ENCODE measurements around the gene CCDC200. TPM values are rescaled to one million over a fixed set of nuclear protein-coding genes. Genes with fewer than 3 reads are reported as not detected.
"Not testable (repeated sequence)": the region's sequence is repeated elsewhere in the genome, so short reads cannot be mapped to it uniquely, and the experiment has no call there.

CCDC200 gene
- not detected in 2 replicates for total RNA-seq

DNA sequence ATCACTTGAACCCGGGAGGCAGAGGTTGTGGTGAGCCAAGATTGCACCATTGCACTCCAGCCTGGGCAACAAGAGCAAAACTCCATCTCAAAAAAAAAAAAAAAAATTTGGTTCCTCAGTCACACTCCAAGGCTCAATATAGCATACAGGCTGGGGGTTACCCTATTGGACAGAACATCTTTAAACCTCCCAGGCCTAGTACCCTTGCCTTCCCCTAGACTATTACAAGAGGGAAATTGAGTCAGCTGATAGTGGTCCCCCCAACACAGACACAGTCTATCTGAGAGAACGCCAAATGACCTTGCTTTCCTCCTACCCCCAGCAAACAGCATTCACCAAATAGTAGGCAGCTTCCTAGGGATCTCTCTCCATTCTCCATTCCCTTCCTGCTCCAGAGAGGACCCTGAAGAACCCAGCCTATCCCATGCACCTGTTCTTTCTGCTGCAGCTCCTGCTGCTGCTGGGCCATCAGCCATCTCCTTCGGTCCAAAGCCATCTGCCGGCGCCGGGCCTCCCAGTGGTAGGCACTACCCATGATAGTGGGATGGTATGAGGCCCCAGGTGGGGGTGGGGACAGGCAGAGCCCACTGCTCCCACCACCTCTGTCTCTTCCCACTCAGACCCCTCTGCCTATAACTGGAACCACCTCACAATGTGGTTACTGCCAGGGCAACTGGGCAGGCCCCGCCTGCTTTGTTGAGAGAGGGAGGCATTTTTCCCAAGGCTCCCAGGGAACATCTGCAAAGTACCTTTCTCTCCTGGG lies at the start of gene CCDC200:
Gene CCDC200, minus strand, starts transcription at position 604 of the 763 bp plus-strand sequence. Its CDS starts 69 bp downstream, at position 535.
- not testable (repeated sequence) for DNase-seq (ENCODE audit: low read depth in 2 of 2)

DNA sequence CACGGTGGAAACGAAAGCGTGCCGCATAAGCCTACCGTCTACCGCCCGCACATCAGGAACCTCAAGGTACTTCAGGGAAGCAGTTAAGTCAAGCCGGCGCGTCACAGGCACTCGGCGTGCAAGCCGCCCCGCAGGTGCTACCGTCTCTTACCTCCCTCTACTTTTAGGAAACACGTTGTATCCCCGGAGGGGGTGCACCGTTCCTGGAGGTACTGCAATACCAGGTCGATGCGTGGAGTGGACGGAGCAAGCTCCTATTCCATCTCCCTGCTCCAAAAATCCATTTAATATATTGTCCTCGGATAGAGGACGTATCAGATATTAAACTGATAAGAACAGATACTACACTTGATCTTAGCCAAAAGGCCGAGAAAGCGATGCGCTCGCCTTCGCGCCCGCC lies 44.5 kb upstream of the CCDC200 start:
- DNase-seq (ENCODE audit: low read depth in 2 of 2), result not testable (repeated sequence)

DNA sequence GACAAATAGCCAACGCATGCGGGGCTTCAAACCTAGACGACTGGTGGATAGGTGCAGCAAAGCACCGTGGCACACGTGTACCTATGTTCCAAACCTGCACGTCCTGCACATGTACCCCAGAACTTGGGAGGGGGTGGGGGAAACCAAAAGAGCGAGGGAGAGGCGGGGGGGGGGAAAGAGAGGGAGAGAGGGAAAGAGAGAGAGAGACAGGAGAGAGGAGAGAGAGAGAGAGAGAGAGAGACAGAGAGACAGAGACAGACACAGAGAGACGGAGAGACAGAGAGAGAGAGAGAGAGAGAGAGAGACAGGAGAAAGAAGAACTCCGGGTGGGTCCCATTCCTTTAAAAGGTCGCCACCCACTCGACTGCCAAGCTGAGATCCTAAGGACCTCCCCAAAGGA lies 44.1 kb upstream of the CCDC200 start:
- not testable (repeated sequence) for DNase-seq (ENCODE audit: low read depth in 2 of 2)

DNA sequence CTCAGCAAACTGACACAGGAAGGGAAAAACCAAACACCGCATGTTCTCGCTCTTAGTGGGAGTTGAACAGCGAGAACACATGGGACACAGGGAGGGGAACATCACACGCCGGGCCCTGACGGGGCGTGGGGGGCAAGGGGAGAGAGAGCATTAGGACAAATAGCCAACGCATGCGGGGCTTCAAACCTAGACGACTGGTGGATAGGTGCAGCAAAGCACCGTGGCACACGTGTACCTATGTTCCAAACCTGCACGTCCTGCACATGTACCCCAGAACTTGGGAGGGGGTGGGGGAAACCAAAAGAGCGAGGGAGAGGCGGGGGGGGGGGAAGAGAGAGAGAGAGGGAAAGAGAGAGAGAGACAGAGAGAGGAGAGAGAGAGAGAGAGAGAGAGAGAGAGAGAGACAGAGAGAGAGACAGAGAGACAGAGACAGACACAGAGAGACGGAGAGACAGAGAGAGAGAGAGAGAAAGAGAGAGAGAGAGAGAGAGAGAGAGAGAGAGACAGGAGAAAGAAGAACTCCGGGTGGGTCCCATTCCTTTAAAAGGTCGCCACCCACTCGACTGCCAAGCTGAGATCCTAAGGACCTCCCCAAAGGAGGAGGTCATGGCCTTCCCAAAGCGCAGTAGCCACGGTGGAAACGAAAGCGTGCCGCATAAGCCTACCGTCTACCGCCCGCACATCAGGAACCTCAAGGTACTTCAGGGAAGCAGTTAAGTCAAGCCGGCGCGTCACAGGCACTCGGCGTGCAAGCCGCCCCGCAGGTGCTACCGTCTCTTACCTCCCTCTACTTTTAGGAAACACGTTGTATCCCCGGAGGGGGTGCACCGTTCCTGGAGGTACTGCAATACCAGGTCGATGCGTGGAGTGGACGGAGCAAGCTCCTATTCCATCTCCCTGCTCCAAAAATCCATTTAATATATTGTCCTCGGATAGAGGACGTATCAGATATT lies 42.4 kb upstream of the CCDC200 start:
- not testable (repeated sequence) for DNase-seq (ENCODE audit: low read depth in 2 of 2)

DNA sequence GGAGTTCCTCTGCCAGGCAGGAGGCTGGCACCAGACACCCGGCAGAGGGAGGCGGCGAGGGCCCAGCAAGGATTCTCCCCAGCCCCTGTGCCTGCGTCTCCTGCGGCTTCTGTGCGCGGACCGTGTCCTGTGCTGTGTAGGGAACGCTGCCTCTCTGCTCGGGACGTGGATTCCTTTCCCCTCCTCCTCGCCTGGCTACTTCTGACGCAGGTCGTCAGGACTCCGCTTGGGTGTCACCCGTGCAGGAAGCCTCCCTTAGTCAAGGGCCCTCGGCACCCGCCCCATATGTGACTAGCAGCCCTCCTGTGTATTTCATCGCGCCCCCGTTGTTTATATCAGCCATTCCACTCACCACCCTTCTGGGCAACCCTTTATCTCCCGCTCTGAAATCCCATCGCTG lies 18.0 kb upstream of the CCDC200 start:
- DNase-seq (ENCODE audit: low read depth in 2 of 2), result not testable (repeated sequence)

DNA sequence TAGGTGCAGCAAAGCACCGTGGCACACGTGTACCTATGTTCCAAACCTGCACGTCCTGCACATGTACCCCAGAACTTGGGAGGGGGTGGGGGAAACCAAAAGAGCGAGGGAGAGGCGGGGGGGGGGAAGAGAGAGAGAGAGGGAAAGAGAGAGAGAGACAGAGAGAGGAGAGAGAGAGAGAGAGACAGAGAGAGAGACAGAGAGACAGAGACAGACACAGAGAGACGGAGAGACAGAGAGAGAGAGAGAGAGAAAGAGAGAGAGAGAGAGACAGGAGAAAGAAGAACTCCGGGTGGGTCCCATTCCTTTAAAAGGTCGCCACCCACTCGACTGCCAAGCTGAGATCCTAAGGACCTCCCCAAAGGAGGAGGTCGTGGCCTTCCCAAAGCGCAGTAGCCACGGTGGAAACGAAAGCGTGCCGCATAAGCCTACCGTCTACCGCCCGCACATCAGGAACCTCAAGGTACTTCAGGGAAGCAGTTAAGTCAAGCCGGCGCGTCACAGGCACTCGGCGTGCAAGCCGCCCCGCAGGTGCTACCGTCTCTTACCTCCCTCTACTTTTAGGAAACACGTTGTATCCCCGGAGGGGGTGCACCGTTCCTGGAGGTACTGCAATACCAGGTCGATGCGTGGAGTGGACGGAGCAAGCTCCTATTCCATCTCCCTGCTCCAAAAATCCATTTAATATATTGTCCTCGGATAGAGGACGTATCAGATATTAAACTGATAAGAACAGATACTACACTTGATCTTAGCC lies 12.4 kb upstream of the CCDC200 start:
- DNase-seq (ENCODE audit: low read depth in 2 of 2), result not testable (repeated sequence)

DNA sequence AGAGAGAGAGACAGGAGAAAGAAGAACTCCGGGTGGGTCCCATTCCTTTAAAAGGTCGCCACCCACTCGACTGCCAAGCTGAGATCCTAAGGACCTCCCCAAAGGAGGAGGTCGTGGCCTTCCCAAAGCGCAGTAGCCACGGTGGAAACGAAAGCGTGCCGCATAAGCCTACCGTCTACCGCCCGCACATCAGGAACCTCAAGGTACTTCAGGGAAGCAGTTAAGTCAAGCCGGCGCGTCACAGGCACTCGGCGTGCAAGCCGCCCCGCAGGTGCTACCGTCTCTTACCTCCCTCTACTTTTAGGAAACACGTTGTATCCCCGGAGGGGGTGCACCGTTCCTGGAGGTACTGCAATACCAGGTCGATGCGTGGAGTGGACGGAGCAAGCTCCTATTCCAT lies 11.2 kb upstream of the CCDC200 start:
- DNase-seq (ENCODE audit: low read depth in 2 of 2), result not testable (repeated sequence)

DNA sequence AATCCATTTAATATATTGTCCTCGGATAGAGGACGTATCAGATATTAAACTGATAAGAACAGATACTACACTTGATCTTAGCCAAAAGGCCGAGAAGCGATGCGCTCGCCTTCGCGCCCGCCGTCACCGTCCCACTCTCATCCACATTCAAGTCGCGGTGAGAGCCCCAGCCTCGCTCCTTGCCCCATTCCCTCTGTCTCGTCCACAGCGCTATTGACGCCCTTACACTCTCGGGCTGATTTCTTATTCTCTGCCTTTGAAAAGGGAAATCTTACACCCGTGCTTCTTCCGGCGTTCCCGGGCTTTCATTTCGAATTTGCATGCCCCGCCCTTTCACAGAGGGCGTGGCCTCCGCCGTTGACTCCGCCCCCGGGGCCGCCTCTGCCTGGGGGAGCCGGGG lies 5.5 kb upstream of the CCDC200 start, which contains the start of gene RNU2-1:
Gene RNU2-1, minus strand, starts transcription at position 101 of the 400 bp plus-strand sequence.
- DNase-seq (ENCODE audit: low read depth in 2 of 2), result not testable (repeated sequence)

DNA sequence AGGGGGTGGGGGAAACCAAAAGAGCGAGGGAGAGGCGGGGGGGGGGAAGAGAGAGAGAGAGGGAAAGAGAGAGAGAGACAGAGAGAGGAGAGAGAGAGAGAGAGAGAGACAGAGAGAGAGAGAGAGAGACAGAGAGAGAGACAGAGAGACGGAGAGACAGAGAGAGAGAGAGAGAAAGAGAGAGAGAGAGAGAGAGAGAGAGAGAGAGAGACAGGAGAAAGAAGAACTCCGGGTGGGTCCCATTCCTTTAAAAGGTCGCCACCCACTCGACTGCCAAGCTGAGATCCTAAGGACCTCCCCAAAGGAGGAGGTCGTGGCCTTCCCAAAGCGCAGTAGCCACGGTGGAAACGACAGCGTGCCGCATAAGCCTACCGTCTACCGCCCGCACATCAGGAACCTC lies 4.8 kb upstream of the CCDC200 start:
- not testable (repeated sequence) for DNase-seq (ENCODE audit: low read depth in 2 of 2)

DNA sequence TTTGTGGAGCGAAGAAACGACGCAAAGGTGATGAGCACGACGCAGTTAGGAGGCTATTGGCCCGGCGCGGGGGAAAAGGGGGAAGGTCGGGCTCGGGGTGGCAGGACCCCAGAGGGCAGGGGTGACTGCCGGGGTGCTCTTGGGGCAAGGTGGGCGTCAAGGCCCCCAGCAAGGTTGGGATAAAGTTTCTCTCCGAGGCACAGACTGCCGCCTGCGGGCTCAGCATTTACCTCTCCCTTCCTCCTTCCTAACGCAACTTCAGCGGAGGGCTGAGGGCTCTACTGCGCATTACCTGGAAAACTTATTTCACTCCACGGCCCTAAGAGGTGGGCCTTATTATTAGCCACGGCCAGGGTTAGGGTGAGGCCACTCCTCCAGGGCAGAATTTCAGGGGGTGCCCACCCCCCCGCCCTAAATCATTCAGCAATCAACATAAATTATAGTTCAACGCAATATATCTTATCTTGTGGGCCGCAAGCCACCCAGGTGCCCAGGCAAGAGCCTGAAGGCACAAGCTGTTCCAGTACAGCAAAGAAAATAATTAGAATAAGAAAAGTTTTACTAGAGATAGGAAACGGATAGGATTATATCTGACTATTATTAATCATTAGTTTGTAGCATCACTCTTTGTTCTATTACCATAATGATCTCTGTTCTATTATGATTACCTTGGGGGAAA lies 3.7 kb upstream of the CCDC200 start:
- not testable (repeated sequence) for DNase-seq (ENCODE audit: low read depth in 2 of 2)

DNA sequence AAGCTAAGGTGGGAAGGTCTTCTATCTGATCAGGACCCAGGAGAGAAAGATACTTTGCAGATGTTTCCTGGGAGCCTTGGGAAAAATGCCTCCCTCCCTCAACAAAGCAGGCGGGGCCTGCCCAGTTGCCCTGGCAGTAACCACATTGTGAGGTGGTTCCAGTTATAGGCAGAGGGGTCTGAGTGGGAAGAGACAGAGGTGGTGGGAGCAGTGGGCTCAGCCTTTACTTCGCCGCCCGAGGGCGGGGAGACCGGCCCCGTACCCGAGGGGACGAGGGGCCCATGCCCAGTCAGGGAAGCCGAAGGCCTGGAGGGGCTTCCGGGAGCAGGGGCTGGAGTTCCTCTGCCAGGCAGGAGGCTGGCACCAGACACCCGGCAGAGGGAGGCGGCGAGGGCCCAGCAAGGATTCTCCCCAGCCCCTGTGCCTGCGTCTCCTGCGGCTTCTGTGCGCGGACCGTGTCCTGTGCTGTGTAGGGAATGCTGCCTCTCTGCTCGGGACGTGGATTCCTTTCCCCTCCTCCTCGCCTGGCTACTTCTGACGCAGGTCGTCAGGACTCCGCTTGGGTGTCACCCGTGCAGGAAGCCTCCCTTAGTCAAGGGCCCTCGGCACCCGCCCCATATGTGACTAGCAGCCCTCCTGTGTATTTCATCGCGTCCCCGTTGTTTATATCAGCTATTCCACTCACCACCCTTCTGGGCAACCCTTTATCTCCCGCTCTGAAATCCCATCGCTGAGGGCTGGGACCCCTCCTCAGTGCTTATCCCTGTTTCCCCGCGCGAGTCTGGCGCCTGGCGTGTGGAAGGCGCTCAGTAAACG lies 3.0 kb upstream of the CCDC200 start:
- not testable (repeated sequence) for DNase-seq (ENCODE audit: low read depth in 2 of 2)

DNA sequence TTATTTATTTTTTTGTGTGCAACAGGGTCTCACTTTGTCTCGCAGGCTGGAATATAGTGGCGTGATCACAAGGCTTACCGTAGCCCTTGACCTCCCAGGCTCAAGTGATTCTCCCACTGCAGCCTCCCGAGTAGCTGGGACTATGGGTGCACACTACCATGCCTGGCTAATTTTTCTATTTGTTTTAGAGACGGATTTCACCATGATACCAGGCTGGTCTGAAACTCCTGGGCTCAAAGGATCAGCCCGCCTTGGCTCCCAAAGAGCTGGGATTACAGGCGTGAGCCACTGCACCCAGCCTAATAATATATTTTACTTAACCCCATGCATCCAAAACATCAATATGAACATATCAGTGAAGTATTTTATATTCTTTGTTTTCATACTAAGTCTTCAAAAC lies 2.0 kb downstream of the CCDC200 start:
- DNase-seq (ENCODE audit: low read depth in 2 of 2), result no peak

DNA sequence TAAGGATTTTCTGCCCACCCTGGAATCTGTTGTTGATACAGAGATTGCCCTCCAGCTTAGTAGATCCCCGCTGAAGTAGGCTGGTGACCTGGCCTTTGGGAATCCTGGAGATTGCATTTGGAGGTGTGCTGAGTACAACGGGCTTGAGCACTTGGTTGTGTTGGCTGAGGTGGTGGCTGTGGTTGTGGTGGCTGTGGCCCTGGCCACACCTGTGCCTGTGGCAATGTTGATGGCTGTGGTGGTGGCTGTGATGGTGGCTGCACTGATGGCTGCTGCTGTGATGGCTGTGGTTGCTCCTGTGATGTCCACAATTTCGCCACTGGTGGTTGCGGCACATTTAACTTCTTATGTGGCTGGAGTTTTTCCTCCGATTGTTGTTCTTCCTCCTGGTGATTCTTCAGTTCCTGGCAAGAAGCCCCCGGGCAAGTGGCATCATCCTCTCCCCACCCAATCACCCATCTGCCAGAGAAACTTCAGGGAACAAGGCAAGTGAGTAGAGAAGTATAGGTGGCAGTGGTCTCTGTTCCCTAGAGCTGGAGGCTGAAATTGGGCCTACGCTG lies 4.2 kb downstream of the CCDC200 start:
- DNase-seq (ENCODE audit: low read depth in 2 of 2), result no peak

DNA sequence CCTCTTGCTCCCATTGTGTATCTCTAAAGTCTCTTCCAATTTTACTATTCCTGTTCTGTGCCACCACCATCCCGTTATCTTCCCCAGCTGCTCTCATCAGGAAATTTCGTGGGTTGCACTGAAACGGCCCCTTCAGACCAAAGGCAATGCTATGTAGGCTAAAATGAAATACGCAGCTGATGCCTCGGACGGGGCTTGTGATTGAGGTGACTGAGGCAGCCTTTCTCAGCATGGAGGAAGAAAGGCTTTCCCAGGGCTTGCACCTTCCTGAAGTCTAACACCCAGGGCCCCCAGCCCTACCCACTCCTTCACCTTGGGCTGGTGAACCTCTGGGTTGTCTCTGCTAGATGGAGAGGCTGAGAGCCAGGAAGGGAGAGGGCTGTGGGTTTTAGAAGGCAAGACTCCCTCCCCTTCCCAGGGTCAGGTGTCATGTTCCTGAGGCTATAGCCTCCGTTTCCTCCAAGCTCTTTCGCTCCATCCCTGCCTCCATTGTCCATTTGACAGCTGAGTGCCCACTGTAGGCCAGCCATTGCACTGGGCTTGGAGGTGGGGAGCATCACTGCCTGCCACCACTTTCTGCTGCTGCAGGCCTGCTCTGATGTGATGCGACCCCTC lies 7.8 kb downstream of the CCDC200 start:
- no peak for DNase-seq (ENCODE audit: low read depth in 2 of 2)

DNA sequence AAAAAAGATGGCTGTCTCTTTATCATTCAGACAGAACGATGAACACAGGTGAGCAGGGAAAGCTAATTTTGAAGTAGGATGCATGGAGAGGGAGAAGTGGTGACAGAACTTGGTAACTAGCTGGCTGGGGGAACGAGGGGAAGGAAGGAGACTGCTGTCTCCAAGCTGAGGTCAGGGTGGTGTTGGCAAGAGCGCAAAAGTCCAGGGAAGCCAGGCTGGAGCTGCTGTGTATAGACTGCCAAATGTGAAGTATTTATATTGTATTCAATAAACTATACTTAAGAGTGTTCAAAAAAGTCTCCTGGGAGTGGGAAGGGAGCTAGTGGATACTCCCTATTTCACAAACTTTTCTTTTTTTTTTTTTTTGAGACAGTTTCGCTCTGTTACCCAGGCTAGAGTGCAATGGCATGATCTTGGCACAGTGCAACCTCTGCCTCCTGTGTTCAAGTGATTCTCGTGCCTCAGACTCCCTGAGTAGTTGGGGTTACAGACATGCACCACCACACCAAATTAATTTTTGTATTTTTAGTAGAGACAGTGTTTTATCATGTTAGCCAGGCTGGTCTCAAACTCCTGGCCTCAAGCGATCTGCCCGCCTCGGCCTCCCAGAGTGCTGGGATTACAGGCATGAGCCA lies 8.6 kb downstream of the CCDC200 start:
- DNase-seq (ENCODE audit: low read depth in 2 of 2), result no peak

DNA sequence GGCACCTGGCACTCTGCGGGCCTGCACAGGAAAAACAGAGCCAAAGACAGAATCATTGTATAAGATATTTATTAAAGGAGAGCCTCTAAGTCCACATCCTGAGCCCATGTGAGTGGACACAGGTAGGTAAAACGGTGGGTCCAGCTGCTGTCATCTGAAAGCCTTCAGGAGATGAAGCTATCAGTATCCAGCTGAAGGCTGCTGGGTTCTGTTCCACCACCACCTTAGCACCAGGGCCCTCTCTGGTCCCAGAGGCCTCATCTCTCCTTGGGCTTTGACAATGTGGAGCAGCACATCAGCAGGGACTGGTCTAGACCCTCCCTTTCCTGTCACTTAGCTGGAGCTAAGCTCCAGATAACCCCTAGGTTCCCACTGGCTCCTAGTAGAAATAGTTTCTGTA lies 9.4 kb downstream of the CCDC200 start:
- DNase-seq (ENCODE audit: low read depth in 2 of 2), result no peak

DNA sequence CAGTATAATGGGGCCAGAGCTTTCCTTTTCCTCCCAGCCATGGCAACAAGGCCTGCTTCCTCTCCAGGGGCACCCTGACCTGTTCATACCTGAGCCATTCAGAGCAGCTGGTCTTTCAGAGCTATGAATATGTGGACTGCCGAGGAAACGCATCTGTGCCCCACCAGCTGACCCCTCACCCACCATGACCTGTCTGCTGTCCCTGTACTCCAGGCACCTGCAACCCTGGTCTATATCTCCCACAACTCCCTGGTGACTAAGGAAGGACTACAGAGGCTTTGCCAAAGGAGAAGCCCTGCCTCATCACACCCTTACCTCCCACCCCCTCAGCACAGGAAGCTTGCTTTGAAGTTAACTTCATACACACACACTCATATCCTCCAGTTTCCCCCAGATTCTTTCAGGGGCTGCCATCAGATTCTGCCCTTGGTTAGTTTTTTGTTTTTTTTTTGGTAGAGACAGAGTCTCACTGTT lies 10.8 kb downstream of the CCDC200 start:
- no peak for DNase-seq (ENCODE audit: low read depth in 2 of 2)

DNA sequence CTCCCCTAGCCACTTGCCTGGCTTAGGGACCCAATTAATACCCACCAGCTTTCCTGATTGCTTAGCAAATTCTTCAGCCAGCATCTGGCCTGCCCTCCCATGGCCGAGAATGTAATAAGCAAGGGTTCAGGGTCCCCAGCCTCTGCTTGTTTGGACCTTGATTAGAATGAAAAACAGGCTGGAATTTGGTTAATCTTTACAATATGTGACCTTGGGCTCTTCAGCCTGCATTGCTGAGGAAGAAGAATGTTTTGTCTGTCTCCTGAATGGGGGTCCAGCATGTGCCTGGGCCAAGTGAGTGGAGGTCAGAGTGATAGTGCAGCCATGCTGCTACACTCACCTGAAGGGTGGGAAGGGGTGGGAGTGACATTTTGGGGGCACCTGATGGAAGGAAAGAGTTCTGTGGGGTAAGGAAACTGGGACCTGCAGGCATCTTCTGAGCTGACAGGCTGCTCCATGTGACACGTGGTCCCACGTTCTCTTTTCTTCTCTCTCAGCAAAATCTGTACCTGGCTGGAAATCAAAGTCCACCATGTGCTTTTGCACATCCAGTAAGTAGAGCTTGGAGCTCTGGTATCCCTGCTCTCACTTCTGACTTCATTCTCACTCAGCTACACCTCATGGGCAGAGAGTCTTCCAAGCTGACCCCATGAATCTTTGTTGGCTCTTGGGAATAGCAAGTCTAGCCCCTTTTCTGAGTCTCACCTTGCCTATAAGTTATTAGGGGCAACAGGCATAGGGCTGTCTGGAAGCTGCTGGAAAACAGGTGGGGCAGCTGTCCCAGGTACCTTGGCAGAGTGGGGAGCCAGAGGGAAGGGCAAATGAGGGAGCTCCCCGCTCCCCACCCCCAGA lies 11.4 kb downstream of the CCDC200 start:
- no peak for DNase-seq (ENCODE audit: low read depth in 2 of 2)

All from lung microvascular endothelial cell (primary cell).